ENCODE measurements around the gene PRSS1.
"Not testable (repeated sequence)": the region's sequence is repeated elsewhere in the genome, so short reads cannot be mapped to it uniquely, and the experiment has no call there.

The PRSS1 gene

GRCh38 chr7:142748410-142748809, 862 bp upstream of the PRSS1 start:
- DNase-seq = not testable (repeated sequence)

- DNase-seq = no peak
These were observed 1.2 kb downstream of the PRSS1 start for GRCh38 chr7:142750321-142750938.

GRCh38 chr7:142751526-142752175, 2.4 kb downstream of the PRSS1 start:
- not testable (repeated sequence) for DNase-seq

GRCh38 chr7:142752376-142753225, 3.3 kb downstream of the PRSS1 start:
- no peak for DNase-seq

- no peak for DNase-seq
These were observed 4.1 kb downstream of the PRSS1 start for GRCh38 chr7:142753366-142753765.

GRCh38 chr7:142753925-142754491, 4.7 kb downstream of the PRSS1 start:
- not testable (repeated sequence) for DNase-seq

- no peak for DNase-seq
These were observed 5.7 kb downstream of the PRSS1 start for GRCh38 chr7:142754681-142755575.

GRCh38 chr7:142758312-142758711, 9.0 kb downstream of the PRSS1 start:
- DNase-seq = not testable (repeated sequence)

- no peak for DNase-seq
These were observed 10.2 kb downstream of the PRSS1 start for GRCh38 chr7:142759433-142759832.

GRCh38 chr7:142760071-142760642, 10.9 kb downstream of the PRSS1 start:
- no peak for DNase-seq

- DNase-seq = not testable (repeated sequence)
These were observed 12.3 kb downstream of the PRSS1 start for GRCh38 chr7:142761606-142762005.

- DNase-seq = no peak
These were observed 12.8 kb downstream of the PRSS1 start for GRCh38 chr7:142762104-142762503.

GRCh38 chr7:142767451-142767850, 18.2 kb downstream of the PRSS1 start:
- DNase-seq = no peak

GRCh38 chr7:142767861-142768260, 18.6 kb downstream of the PRSS1 start:
- DNase-seq = no peak

- not testable (repeated sequence) for DNase-seq
These were observed 19.6 kb downstream of the PRSS1 start for GRCh38 chr7:142768885-142769284.

GRCh38 chr7:142770661-142771352, 21.5 kb downstream of the PRSS1 start, which contains the start of gene PRSS2:
Gene PRSS2, plus strand, starts transcription at chr7:142770970. Its CDS starts 13 bp downstream, at chr7:142770983.
- DNase-seq = no peak

- DNase-seq = no peak
These were observed 22.1 kb downstream of the PRSS1 start for GRCh38 chr7:142771353-142771723.

- DNase-seq = no peak
These were observed 22.8 kb downstream of the PRSS1 start for GRCh38 chr7:142772051-142772450.

GRCh38 chr7:142772673-142773072, 23.4 kb downstream of the PRSS1 start:
- DNase-seq = no peak

GRCh38 chr7:142773230-142773629, 24.0 kb downstream of the PRSS1 start:
- DNase-seq = no peak
